Stimulated activated CD8-positive, alpha-beta memory T cell treated with anti-CD3 and anti-CD28 coated beads, Interleukin-4, amount 100 ng/mL, for 4 hours (primary cell): Measurements from ENCODE around the gene PPP3CA.
"Not testable (repeated sequence)": the region's sequence is repeated elsewhere in the genome, so short reads cannot be mapped to it uniquely, and the experiment has no call there.

Experiments used
- DNase-seq, 2 donors: peaks; one replicate each; pipeline ENCODE4 v3.0.0-alpha.2; 2020; ENCODE audit warnings: low read depth in 2 of 2, low spot score in 1 of 2

PPP3CA gene

DNA sequence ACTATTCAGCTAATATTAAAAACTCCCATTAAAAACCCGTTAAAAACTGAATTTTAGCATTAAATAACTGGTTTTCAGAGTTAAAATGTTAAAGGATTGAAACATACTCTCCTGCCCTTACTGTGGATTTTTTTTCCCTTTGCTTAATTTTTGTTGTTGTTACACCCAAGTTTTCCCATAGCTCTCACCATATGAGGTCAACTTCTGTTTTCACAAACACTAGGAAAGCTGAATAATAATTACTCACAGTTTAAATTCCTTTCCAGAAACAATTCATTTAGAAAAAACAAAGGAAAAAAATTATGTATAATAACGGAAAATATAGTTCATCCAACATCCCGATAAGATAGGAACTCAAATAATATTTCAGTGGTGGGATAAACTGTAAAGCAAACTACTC is 129.0 kb downstream of the PPP3CA start:
- DNase-seq: no peak

DNA sequence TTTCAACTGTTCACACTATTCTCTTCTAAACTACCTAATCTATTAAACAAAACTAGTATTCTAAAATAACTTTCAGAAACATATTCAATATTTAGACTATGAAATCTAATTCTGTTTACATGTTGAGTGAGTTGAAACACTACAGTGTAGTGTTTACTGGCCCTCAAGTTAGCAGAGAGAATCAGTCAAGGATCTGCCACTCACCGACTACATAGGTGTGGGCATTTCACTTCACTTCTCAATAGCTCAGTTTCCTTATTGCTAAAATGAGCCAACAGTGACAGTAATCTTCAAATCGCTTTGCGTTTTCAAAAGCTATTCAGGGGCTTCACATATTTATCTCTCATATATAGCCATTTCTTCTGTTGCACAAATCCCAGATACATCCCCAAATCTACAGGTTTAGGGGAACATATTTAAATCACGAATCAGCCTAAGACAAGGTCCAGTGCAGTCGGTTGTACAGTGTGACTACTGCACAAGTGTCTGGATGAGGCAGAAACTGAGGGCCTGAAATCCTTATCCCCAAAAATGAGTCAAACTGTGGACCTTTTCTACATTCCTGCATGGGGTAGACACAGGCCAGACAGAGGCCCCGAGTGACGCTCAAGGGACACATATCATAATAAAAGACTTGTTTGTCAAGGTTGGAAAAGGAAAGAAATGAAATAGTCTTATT is 129.8 kb downstream of the PPP3CA start:
- DNase-seq: no peak

DNA sequence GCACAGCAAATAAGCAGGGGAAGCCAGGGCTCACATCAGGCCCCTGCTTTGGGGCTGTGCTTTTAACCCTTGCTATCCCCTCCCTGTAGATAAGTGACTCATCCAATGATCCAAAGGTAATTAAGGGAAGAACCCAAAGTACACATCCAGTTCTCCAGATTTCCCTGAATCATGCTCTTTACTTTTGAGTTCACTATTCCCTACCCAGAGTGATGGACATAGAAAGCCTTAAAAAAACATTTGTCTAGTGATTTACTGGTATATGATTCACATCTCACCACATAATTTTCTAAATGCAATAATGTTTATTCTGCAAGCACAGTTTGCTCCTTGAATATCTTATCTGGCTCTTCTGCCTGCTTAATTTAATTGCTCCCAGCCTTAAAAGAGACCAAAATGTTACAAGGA is 136.2 kb downstream of the PPP3CA start:
- no peak for DNase-seq

DNA sequence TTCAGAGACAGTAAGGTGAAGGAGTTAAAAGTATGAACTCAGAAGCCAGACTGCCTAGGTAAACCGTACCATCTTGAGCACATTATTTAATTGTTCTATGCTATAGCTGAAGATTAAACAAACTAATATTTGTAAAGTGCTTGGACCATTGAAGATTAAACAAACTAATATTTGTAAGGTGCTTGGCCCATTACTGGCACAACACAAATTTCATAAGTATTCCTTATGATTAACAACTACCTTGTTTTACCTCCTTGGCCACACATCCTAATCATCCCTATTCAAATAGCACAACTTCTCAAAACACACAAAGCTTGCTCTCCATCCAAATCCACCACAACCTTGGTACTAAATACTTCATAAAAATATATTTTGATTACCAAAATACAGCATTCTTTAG is 137.0 kb downstream of the PPP3CA start:
- no peak for DNase-seq

DNA sequence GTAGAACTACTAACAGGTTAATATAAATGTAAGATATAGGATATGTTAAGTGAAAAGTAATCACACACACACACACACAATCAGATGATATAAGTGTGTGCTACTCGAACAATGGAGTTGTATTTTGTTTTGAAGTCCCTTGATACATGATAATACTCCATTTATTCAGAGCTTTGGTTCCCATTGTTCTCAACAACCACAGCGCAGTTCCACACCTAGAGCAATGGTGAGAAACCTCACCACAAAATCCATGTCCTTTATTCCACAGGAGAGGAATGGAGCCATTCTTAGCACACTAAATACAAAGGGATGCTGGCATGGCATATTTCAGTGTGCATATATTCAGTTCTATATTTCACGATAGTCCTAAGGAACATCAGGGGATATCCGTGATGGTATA is 139.2 kb downstream of the PPP3CA start:
- no peak for DNase-seq

DNA sequence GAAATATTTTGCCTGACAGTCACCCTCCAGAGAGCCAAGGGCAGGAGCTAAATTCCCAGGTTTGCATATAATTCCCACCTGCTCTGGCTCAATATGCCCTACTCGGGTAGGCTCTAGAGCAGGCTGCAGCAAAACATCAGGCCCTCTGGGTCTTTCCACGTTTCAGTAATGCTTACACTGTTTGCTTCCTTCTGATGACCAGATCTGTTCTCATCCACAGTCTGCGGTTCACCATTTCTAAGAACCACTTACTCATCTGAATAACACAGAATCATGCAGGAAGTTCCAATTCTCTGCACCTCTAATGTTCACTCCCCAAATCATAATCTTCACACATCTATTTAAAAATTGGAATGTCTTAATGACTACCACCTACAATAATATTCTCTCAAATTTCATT is 141.4 kb downstream of the PPP3CA start:
- peak in 1 of 2 donors; percentile 11 for DNase-seq

DNA sequence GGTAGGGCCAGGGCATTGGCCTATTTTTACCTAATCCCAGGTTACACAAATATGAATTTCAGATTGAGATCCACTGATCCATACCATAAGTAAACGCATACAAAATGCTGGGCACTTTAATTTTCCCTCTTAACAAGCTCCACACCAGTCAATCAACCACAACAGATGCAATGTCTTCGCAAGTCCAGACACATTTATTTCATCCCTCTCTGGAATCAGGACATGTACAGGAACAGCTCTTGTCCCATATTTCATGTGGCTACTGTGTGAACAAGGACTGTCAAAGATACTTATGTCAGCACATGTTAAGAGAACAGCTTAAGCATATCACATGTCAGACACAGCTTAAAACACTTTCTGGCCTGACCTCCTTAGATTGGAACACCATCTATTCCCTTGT is 145.9 kb downstream of the PPP3CA start:
- no peak for DNase-seq

DNA sequence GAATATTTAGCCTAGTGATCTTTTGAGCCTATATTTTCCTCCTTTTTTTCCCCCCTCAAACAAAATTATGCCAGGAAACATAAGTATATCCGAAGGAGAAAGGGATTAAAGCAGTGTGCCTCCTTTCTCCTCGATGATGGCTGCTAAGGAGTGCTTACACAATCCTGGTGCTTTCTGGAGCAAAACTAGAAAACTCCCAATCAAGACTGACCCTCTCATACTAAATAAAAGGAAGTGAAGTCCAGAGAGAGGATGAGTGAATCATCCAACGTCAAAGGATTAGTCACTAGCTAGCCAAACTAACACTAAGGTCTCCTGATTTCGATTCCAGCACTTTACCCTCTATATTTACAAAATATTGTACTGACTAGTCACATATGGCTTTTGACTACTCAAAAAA is 146.8 kb downstream of the PPP3CA start:
- DNase-seq: no peak

DNA sequence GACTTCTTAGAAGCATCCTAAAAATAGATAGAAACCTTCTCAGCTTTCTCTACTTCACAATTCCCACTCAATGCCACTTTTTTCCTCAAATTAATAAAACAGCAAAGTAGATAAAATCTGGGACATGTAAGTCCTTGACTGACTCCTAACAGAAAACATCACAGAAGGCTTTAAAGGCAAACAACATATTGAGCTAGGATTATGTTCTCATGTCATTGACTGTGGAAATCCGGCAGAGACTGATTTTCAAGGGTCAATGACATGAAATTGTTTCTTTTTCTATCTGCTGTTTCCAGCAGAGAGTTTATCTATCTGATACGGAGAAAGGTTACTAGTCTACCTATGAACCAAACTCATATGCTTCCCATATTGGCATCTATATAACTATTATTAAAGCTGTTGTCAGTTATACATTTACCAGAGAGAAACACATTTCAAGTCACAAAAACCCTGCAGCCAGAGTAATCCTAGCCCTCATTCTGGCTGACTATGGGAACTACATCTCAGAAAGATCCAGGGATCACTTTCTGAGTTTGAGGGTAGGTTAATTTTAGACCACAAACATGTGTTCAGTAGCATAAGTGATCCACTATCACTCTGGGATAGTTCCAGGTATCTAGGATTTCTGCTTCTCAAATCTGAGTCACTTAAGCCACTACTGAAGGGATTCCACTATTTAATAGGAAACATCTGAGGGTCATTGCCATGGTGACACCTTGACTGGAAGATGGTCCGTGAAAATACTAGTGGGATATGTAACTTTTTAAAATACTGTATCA is 147.6 kb downstream of the PPP3CA start:
- no peak for DNase-seq

DNA sequence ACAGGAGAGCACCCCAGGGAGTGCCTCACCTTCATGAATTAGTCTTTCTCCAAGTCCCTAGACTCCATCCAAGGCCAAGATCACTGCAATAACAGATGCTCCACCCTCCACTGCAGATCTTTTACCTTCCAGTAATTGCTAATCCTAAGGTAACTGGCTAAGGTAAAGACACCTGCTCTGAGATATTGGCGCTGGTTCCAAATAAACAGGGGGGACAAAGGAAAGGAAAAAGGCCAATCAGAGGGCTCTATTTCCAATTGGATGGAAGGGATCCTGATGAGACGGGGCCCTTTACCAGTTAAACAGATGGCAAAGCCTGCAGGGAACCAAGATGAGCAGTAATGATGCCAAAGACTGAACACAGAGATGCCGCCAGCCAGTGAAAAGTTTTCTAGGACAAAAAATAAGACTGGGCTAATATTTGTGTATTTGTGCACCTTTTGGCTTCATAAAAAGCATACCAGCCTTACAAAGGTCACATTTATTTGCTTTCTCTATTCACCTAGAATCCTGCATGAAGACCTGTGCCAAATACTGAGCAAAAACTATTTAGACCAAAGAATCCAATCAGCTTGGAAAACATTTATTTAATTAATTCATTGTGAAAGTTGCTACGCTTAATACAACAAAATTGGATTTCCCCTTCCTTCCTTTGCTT is 148.5 kb downstream of the PPP3CA start:
- DNase-seq: no peak

DNA sequence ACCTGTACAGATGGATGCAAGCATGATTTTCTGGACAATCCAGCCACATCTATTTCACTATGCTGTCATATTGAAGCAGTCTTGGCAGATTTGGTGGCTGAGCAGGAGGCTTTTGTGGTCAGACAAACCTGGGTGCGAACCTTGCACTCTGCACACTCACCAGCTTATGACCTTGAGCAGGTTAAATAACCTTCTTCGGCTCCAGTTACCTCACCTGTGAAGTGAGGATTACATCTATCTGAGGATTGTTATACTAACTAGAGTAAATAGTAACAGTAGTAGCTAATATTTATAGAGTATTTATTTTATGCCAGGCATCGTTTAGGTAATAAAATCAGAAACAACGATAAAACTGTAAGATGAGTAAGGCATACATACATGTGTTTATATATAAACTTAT is 150.0 kb downstream of the PPP3CA start:
- no peak for DNase-seq

DNA sequence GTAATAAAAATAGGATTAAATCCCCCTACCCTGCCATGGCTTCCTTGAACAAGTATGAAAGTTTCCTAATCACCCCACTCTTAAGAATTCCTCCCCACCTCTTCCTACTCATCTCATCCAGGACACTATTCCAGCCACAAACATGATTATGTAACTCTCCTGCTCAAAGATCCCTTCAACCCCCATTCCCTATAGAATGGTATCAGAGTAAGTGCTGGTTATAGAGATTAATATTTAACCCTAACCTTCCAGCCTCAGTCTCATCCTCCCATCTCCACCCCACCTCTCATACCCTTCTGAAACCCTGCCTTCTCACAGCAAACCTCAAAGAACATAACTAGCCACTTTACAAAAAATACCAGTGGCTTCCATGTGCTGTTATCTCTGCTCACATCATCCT is 155.1 kb downstream of the PPP3CA start:
- DNase-seq: no peak

DNA sequence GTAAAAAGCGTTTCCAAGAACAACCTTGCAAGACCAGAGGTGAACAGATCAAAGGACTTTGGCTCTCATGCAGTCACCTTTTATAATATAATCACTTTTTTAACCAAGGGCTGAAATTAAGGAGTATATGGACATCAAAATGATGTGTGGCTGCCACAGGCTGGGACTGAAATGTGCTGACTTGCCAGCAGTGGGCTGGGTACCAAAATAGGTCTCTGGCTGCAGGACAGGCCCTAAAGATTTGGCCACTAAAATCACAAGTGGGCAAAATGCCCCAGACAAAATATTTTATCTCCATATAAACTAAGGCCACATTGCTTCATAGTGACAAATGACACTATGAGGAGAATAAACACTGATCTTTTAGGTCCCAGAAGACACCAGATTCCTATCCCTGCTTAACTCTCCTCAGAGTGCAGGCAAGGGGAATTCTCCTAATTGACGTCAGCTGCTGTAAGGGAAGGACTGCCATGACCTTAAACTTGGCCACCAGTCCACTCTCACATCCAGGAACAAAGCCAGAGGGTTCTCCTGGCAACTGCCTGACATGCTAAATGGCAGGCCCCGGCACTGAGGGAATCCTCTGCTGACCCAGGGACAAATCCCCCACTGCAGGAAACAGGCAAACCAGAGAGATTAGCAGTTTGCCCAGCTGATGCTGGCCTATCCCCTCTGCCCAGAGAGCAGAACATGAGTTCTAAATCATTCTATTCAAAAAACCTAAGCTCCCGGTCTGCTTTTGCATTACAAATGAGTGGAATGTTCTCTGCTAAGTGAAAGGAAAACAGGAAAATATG is 155.8 kb downstream of the PPP3CA start:
- no peak for DNase-seq

DNA sequence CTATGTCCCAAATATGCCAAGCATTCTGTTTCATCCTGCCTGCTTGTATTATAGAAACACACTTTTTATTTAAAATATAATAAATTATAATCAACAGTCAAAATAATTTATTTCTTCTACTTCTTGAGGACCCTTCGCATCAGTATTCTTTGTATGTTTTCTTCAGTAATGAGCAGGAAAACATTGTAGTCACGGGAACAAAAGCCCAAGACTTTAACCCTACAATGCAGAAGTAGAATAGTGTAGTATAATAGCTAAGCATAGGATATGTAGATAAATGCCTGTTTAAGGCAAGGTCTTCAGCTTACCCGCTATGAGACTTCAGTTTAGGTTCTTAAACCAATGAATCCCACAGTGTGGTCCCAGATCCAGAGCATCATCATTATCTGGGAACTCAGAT is 156.6 kb downstream of the PPP3CA start:
- DNase-seq: no peak

DNA sequence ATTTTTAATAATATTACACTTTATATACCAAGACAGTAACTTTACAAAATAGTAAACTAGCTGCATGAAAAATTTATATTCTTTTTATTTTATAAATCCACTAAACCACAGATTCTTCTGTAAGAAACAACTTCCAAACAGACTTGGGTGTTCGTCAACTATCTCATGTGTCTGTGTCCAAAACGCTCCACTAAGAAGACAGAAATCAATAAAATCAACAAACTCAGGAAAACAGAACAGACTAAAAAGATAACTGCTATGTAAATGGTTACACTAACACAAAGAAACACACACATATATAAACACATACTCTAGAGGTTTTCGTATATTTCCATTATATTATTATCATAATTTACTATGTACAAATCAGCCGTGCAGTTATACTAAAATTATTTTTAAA is 158.4 kb downstream of the PPP3CA start:
- DNase-seq: no peak

DNA sequence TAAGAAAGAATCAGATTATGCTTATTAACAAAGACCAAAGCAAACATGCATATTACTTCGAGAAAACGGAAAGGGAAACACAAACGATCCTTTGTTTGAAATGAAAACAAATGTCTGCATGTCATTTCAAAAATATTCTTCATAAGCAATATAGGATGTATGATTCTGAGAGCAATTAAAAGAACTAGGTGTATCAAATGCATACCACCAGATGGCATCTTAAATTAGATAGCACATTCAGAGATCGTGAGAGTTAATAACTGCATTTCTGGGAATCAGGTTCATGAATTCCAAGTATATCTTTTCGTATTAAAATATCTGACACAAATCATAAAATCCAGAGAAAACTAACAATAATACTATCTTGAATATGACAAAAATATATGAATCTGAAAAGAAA is 159.5 kb downstream of the PPP3CA start:
- no peak for DNase-seq

DNA sequence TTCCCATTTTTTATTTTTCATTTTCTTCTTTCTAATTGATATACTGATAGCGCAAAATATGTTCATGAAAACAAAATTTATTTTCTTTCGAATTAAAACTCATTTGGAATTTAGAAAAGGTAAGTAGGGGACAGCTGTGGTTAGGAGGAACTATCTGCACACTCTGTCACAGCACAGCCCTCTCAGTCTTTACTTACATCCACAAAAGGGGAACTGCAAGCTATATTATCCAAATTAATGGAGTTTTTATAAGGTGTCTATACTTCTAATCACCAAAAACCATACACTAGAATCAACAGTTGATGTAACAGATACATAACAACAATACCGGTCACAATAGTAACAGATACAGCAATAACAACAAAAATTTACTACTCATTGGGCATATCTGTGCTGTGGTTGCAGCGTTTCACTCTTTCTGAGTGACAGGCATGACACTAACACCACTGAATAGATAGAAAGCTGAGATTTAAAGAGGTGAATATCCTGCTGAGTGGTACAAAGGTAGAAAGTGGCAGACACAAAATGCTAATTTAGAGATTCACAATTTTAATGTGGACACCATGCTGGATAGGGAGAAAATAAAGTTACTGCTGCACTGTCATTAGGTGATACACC is 160.7 kb downstream of the PPP3CA start:
- DNase-seq: no peak

DNA sequence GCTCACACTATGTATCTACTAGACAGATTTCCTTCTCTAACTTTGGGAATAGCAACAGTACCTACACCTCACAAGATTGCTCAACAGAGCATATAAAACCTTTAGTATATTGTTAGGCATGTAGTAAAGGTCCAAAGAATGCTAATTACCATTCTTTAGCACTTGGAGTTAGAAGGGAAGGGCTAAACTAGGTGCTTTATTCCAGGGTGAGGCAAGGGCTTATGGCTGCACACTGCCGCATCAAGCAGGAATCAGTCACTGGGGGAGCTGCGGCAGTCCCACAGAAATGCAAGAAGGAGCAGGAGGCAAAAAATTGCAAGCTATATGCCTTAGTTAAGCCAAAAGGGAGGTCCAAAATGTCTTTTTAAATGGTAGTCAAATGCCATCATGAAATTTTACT is 162.7 kb downstream of the PPP3CA start:
- DNase-seq: no peak

DNA sequence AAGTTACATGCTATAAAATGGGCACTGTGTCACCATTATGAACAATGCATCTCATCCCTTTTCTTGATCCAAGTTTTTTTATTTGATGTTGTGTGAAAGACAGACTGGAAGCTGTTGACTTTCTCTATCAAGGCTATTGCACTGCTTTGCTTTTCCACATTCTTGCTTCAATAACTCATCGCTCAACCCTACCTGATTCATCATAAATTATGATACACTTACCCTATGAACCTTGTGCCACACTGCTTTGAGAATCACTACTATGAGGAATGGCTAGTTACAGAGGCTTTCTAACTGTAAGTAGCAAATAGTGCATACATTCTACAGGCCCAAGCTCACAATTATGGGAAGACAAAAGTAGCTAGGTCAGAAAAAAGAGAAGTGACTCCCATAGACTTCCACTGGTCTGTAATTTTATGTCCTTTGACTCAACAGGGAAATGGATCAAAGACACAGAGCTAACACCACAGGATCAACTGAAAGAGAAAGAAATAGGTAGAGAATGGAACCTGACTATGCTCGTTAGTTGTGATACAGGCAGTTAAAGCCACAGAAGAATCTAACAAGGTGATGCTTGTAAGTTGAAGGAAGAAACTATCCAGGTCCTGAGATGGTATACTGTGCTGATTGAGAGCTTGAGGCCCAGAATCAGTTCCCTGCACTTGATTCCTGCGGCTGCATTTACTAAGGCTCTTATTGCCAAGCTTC is 163.5 kb downstream of the PPP3CA start:
- DNase-seq: no peak

DNA sequence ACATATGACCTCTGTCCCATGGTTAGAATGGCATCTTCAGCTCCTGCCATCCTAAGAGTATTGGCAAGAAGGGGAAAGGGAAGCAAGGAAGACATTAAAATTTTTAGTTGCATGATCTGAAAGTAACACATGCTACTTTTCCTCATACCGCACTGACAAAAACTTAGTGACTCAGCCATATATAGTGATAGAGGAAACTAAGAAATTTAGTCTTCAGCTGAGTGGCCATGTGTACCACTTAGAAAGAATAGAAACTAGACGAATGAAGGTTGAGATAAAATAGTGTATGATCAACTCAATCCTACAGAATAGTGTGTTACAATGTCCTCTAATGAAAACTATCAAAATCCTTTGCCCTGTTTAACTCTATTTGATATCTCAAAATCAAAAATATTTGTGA is 164.1 kb downstream of the PPP3CA start:
- no peak for DNase-seq

DNA sequence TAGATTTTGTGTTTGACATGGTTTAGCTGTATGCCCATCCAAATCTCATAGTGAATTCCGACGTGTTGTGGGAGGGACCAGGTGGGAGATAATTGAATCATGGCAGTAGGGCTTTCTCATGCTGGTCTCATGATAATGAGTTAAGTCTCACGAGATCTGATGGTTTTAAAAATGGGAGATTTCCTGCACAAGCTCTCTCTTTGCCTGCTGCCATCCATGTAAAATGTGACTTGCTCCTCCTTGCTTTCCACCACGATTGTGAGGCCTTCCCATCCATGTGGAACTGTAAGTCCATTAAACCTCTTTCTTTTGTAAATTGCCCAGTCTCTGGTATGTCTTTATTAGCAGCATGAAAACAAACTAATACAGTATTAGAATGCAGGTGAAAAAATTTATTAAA is 164.6 kb downstream of the PPP3CA start:
- DNase-seq: not testable (repeated sequence)
